Ramos (cell line): ENCODE data around the gene OGFOD1.

Source experiments
- in situ Hi-C: fragments of 300-500 bp; cut with MboI; formaldehyde crosslinking; loops from one replicate; pipeline ENCODE4 v1.14.3; 2022; ENCODE audit warnings: low sequenced_read_pairs; ENCODE audit not compliant: unreplicated experiment

OGFOD1 gene

GRCh38 chr16:56425439-56425832 lies 25.9 kb upstream of the OGFOD1 start, which contains the start of gene AMFR:
Gene AMFR, minus strand, starts transcription at chr16:56425545. Its CDS starts 218 bp downstream, at chr16:56425327.
- in situ Hi-C loops: no loop called here

DNA sequence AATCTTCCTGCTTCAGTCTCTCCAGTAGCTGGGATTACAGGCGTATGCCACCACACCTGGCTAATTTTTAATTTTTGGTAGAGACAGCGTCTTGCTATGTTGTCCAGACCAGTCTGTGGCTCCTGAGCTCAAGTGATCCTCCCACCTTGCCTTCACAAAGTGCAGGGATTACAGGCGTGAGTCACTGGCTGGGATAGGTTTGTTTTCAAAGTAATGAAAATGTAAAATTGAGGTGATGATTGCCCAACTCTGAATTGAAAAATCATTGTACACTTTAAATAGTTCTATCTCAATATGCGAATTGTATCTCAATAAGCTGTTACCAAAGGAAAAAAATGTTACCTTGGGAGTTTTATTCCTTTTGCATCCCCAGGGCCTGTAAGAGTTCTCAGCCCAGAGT lies 24.8 kb upstream of the OGFOD1 start:
- in situ Hi-C loops: no loop called here

DNA sequence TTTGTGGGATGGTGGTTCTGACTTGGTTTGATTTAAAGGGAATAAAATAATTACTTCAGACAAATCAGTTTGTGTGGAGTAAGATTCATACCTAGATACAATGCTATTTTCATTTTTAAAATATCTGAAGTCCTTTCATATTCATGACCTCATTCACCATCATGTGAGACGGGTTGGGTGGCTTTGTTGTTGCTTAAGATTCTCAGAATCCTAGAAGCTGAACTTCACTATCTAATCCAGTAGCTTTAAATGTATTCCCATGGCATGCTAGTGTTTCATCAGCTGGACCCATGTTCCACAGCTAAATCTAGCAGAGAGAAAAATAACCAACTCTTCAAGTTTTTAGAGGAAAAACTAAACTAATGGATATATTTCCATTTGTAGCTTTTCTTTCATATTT lies 23.3 kb upstream of the OGFOD1 start:
- in situ Hi-C loops: no loop called here

GRCh38 chr16:56436258-56436657 lies 15.1 kb upstream of the OGFOD1 start:
- in situ Hi-C loops: no loop called here

- in situ Hi-C loops: no loop called here
These were observed 13.3 kb upstream of the OGFOD1 start for GRCh38 chr16:56438038-56438437.

- in situ Hi-C loops: no loop called here
These were observed 4.1 kb upstream of the OGFOD1 start for GRCh38 chr16:56447286-56447685.

- in situ Hi-C loops: no loop called here
These were observed 3.3 kb upstream of the OGFOD1 start for GRCh38 chr16:56448005-56448404.

GRCh38 chr16:56450275-56450985 lies 924 bp upstream of the OGFOD1 start:
- in situ Hi-C loops: no loop called here

DNA sequence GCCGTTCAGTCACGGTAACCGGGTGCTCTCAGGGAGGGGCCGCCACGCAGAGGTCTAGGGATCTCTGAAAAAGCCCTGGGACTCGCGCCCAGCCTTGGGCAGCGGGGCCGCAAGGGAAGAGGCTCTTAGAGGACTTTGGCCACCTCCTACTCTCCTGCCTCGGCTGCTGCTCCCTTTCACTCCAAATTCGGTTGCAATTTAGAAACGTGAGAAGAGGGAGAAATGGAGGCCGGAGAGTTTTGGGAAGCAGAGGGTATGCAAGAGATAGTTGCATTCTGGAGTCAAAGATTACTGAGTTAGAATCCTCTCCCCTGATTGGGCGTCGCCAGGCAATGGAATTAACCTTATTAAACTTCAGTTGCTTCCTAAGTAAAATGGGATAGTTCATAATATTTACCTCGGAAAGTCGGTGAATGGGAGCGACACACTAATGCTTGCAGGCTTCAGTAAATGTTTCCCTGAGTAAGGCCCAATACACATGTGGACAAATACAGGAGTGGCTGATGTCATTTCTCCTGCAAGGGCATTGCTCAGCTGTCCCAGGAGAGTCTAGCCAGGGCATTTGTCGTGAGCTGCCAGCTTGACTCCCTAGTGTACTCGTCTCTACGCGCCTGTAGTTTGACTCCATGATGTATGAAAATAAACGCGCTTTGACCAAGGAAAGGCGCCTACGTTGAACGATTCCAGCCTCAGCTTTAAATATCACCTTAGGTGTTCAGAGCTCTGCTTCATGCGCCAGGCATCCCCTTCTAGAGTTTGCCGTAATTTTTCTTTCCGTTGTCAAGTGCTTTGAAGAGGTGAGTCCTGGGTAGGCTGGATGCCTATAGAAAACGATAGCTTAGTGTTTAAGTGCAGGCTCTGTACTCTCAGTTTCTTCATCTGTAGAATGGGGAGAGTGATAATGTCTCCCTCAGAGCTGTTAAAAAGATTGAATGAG lies 667 bp downstream of the OGFOD1 start:
- in situ Hi-C loops: no loop called here

DNA sequence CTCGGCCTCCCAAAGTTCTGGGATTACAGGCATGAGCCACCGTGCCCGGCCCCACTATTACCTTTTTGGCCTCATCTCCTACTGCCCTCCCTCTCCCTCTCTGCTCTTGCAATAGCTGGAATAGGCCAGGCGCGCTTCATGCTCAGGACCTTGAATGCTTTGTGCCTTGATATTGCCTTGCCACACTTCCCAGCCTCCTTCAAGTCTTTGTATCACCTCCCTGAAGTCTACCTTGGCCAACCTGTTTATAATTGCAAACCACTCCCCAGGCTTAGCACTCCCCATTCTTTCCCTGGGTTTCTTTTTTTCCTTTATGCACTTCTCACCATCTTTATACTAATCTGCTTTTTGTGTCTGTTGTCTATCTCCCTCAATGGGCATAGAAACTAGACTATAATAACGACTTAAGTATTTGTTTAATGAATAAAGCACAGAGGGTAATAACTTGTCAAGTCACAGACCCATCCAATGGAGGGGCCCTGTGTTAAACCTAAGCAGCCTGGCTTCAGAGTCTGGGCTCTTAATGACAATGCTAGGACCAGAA lies 6.6 kb downstream of the OGFOD1 start:
- in situ Hi-C loops: no loop called here

- in situ Hi-C loops: no loop called here
These were observed 8.7 kb downstream of the OGFOD1 start for GRCh38 chr16:56460101-56460500.

GRCh38 chr16:56462064-56462796 lies 10.9 kb downstream of the OGFOD1 start:
- in situ Hi-C loops: no loop called here

- in situ Hi-C loops: no loop called here
These were observed 11.8 kb downstream of the OGFOD1 start for GRCh38 chr16:56463153-56463552.

DNA sequence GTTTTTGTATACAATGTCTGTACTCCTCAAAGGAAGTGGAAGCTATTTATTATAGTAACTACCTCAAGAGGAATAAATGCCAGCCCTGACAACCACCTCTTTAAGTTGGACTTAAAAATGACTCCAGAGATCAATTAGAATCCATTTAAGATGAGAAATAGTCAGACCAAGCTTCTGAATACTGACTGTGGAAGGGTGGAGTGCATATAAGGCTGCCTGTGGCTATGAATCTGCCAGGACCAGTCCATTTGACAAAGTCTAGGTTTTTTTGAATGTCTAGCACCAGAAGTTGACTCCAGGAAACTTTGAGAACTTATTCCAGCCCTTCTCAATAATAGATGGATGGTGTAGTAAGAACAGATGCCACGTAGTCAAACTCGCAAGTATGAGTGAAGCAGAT lies 15.0 kb downstream of the OGFOD1 start:
- in situ Hi-C loops: no loop called here

- in situ Hi-C loops: no loop called here
These were observed 17.4 kb downstream of the OGFOD1 start for GRCh38 chr16:56468800-56469199.

GRCh38 chr16:56469748-56470147 lies 18.4 kb downstream of the OGFOD1 start:
- in situ Hi-C loops: no loop called here

DNA sequence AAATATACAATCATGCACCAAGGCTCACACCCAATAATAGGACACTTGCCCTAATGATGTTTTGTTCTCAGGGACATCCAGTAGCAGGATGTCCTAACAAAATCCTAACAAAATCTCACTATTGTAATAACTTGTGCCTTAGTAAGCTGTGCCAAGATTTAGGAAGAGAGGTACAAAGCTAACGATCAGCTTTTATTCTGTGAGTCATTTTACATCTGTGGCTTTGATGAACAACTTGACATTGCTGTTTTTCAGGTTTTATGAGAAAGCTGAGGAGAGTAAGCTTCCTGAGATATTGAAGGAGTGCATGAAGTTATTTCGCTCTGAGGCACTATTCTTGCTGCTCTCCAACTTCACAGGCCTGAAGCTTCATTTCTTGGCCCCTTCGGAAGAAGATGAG lies 18.9 kb downstream of the OGFOD1 start:
- in situ Hi-C loops: no loop called here

GRCh38 chr16:56470666-56471065 lies 19.3 kb downstream of the OGFOD1 start:
- in situ Hi-C loops: no loop called here

DNA sequence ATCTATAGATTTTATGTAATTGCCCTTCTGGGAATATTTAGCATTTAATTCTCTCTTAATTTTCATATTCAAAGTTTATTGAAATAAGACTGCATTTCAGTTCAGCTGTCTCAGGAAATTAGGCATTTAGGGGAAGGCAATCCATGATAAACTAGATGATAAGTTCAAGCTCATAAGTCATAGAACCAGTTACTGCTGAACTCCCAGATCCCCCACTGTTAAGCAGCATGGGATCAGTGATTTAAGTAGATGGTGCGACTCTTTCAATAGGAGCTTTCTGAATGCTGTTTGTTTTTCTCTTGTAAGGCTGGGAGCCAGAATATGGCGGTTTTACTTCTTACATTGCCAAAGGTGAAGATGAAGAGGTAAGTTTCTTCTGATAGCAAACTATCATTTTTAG lies 23.8 kb downstream of the OGFOD1 start:
- in situ Hi-C loops: no loop called here

GRCh38 chr16:56477096-56477878 lies 25.9 kb downstream of the OGFOD1 start:
- in situ Hi-C loops: no loop called here
